Duodenal mucosa (tissue), 2 donors: Measurements from ENCODE around the gene SLC43A3.

ENCODE experiments used
- H3K27ac ChIP-seq: one replicate; pipeline ENCODE4 v1.7.0; 2013; ENCODE audit warnings: low read depth, low read length
- H3K27me3 ChIP-seq, 2 donors: one replicate each; pipeline ENCODE4 v1.7.0; 2013; ENCODE audit warnings: low read length in 2 of 2, control low read depth in 1 of 2; ENCODE audit not compliant: insufficient read depth in 2 of 2, control insufficient read depth in 1 of 2
- H3K36me3 ChIP-seq, 2 donors: one replicate each; pipeline ENCODE4 v1.7.0; 2013; ENCODE audit warnings: low read length in 2 of 2, control low read depth in 1 of 2; ENCODE audit not compliant: insufficient read depth in 2 of 2, control insufficient read depth in 1 of 2
- H3K4me1 ChIP-seq, 2 donors: one replicate each; pipeline ENCODE4 v1.7.0; 2013; ENCODE audit warnings: low read length in 2 of 2, control low read depth in 1 of 2; ENCODE audit not compliant: insufficient read depth in 2 of 2, control insufficient read depth in 1 of 2
- H3K4me3 ChIP-seq, 2 donors: one replicate each; pipeline ENCODE4 v1.7.0; 2013; ENCODE audit warnings: low read length in 2 of 2, low read depth in 1 of 2
- H3K9ac ChIP-seq, 2 donors: one replicate each; pipeline ENCODE4 v1.7.0; 2013; ENCODE audit warnings: low read length in 2 of 2, low read depth in 1 of 2
- H3K9me3 ChIP-seq, 2 donors: one replicate each; pipeline ENCODE4 v1.7.0; 2013; ENCODE audit warnings: low read length in 2 of 2, control low read depth in 1 of 2; ENCODE audit not compliant: control insufficient read depth in 1 of 2

Gene SLC43A3

GRCh38 chr11:57421066-57421465 is 5.9 kb downstream of the SLC43A3 start:
- Histone ChIP-seq H3K9me3 (no peaks in the 10 kb centered on the region), H3K36me3 (peaks cover 0 to 15% of the 10 kb centered on the region in 2 donors), H3K9ac (no peak overlapping the region), H3K27ac (no peak overlapping the region), H3K4me1 (peaks cover 21 to 22% of the 10 kb centered on the region in 2 donors), H3K27me3 (no peaks in the 10 kb centered on the region), H3K4me3 (no peak overlapping the region)

GRCh38 chr11:57419146-57419545 is 7.8 kb downstream of the SLC43A3 start:
- Histone ChIP-seq H3K27ac (no peak overlapping the region), H3K4me1 (peaks cover 5 to 6% of the 10 kb centered on the region in 2 donors), H3K4me3 (no peak overlapping the region), H3K9me3 (no peaks in the 10 kb centered on the region), H3K27me3 (no peaks in the 10 kb centered on the region), H3K9ac (no peak overlapping the region), H3K36me3 (peaks cover 0 to 32% of the 10 kb centered on the region in 2 donors)

- Histone ChIP-seq H3K4me3 (no peak overlapping the region), H3K4me1 (no peaks in the 10 kb centered on the region), H3K27me3 (no peaks in the 10 kb centered on the region), H3K9me3 (no peaks in the 10 kb centered on the region), H3K27ac (no peak overlapping the region), H3K36me3 (peaks cover 0 to 32% of the 10 kb centered on the region in 2 donors), H3K9ac (no peak overlapping the region)
These were observed 8.8 kb downstream of the SLC43A3 start for GRCh38 chr11:57418131-57418530.

GRCh38 chr11:57417056-57417455 is 9.9 kb downstream of the SLC43A3 start:
- Histone ChIP-seq H3K4me3 (no peak overlapping the region), H3K9me3 (no peaks in the 10 kb centered on the region), H3K27ac (no peak overlapping the region), H3K9ac (no peak overlapping the region), H3K27me3 (no peaks in the 10 kb centered on the region), H3K36me3 (peaks cover 0 to 32% of the 10 kb centered on the region in 2 donors), H3K4me1 (no peaks in the 10 kb centered on the region)

GRCh38 chr11:57416436-57416835 is 10.5 kb downstream of the SLC43A3 start:
- Histone ChIP-seq H3K4me1 (no peaks in the 10 kb centered on the region), H3K9ac (no peak overlapping the region), H3K27ac (no peak overlapping the region), H3K27me3 (no peaks in the 10 kb centered on the region), H3K4me3 (no peak overlapping the region), H3K9me3 (no peaks in the 10 kb centered on the region), H3K36me3 (peaks cover 0 to 32% of the 10 kb centered on the region in 2 donors)

GRCh38 chr11:57414612-57415212 is 12.2 kb downstream of the SLC43A3 start:
- H3K9me3 ChIP-seq, result no peaks in the 10 kb centered on the region
- H3K4me3 ChIP-seq, result no peak overlapping the region
- peaks cover 6 to 32% of the 10 kb centered on the region in 2 donors for H3K36me3 ChIP-seq
- H3K4me1 ChIP-seq, result no peaks in the 10 kb centered on the region
- no peak overlapping the region for H3K9ac ChIP-seq
- H3K27ac ChIP-seq, result no peak overlapping the region
- no peaks in the 10 kb centered on the region for H3K27me3 ChIP-seq

GRCh38 chr11:57413681-57414080 is 13.2 kb downstream of the SLC43A3 start:
- H3K9me3 ChIP-seq, result no peaks in the 10 kb centered on the region
- no peak overlapping the region for H3K4me3 ChIP-seq
- no peaks in the 10 kb centered on the region for H3K27me3 ChIP-seq
- H3K9ac ChIP-seq, result no peak overlapping the region
- H3K4me1 ChIP-seq, result no peaks in the 10 kb centered on the region
- peaks cover 6 to 35% of the 10 kb centered on the region in 2 donors for H3K36me3 ChIP-seq
- no peak overlapping the region for H3K27ac ChIP-seq

GRCh38 chr11:57410287-57410686 is 16.6 kb downstream of the SLC43A3 start:
- Histone ChIP-seq H3K27me3 (no peaks in the 10 kb centered on the region), H3K27ac (no peak overlapping the region), H3K9ac (no peak overlapping the region), H3K9me3 (no peaks in the 10 kb centered on the region), H3K4me3 (no peak overlapping the region), H3K4me1 (no peaks in the 10 kb centered on the region), H3K36me3 (peaks cover 6 to 28% of the 10 kb centered on the region in 2 donors)

- Histone ChIP-seq H3K36me3 (peaks cover 6 to 21% of the 10 kb centered on the region in 2 donors), H3K4me1 (no peaks in the 10 kb centered on the region), H3K27ac (no peak overlapping the region), H3K9ac (no peak overlapping the region), H3K4me3 (no peak overlapping the region), H3K27me3 (no peaks in the 10 kb centered on the region), H3K9me3 (no peaks in the 10 kb centered on the region)
These were observed 17.4 kb downstream of the SLC43A3 start for GRCh38 chr11:57409321-57410100.

GRCh38 chr11:57408771-57409170 is 18.1 kb downstream of the SLC43A3 start:
- Histone ChIP-seq H3K27me3 (no peaks in the 10 kb centered on the region), H3K9me3 (no peaks in the 10 kb centered on the region), H3K9ac (no peak overlapping the region), H3K4me3 (no peak overlapping the region), H3K4me1 (no peaks in the 10 kb centered on the region), H3K27ac (no peak overlapping the region), H3K36me3 (peaks cover 6 to 17% of the 10 kb centered on the region in 2 donors)
